Measurements from ENCODE around the gene ZPBP2. TPM values are rescaled to one million over a fixed set of nuclear protein-coding genes. Genes with fewer than 3 reads are reported as not detected.
"Not testable (repeated sequence)": the region's sequence is repeated elsewhere in the genome, so short reads cannot be mapped to it uniquely, and the experiment has no call there.

ZPBP2 gene
- total RNA-seq, 1 donor from 2014 or later: not detected

DNA sequence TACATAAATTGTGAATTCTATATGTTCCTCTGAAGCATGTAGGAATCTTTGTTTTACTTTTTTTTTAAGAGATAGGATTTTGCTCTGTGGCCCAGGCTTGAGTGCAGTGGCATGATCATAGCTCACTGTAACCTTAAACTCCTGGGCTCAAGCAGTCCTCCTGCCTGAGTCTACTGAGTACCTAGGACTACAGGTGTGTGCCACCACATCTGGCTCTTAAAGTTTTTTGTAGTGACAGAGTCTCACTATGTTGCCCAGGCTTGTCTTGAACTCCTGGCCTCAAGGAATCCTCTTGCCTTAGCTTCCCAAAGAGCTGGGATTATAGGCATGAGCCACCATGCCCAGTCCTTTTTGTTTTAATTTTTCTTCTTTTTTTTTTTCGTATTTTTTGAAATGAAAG, 29.2 kb upstream of the ZPBP2 start:
- no peak for TF ChIP-seq CTCF (conservative IDR thresholded peaks at IDR 0.05; ENCODE audit: low read depth, low read length)
- H3K4me3 ChIP-seq (ENCODE audit: low read depth, low read length): no peak overlapping the region
- DNase-seq (ENCODE audit: low read depth): no peak

GRCh38 chr17:39841134-39841683, 26.8 kb upstream of the ZPBP2 start:
- no peak for DNase-seq (ENCODE audit: low read depth)
- no peak for TF ChIP-seq CTCF (conservative IDR thresholded peaks at IDR 0.05; ENCODE audit: low read depth, low read length)
- H3K4me3 ChIP-seq (ENCODE audit: low read depth, low read length): no peak overlapping the region

- no peak for TF ChIP-seq CTCF (conservative IDR thresholded peaks at IDR 0.05; ENCODE audit: low read depth, low read length)
- no peak for DNase-seq (ENCODE audit: low read depth)
- no peak overlapping the region for H3K4me3 ChIP-seq (ENCODE audit: low read depth, low read length)
Measured at GRCh38 chr17:39845052-39845846, 22.8 kb upstream of the ZPBP2 start.

DNA sequence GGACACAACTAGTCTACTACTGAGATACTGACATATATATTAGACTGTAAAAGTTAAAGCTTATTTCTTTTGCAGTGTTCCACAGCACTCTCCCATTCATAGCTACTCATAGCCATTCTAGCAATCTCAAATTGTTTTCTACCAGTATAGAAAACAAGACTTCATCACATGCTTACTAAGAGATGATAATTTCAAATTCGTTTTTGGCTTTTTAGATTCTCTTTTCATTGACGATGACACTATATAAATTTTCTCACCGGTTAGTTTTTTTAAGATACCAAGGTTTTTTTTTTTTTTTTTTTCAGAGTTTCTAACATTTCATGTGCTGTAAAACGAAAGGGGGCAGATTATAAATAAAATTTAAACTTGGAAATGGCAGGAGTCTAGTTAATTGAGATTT, 21.8 kb upstream of the ZPBP2 start:
- no peak for TF ChIP-seq CTCF (conservative IDR thresholded peaks at IDR 0.05; ENCODE audit: low read depth, low read length)
- H3K4me3 ChIP-seq (ENCODE audit: low read depth, low read length): no peak overlapping the region
- DNase-seq (ENCODE audit: low read depth): no peak

DNA sequence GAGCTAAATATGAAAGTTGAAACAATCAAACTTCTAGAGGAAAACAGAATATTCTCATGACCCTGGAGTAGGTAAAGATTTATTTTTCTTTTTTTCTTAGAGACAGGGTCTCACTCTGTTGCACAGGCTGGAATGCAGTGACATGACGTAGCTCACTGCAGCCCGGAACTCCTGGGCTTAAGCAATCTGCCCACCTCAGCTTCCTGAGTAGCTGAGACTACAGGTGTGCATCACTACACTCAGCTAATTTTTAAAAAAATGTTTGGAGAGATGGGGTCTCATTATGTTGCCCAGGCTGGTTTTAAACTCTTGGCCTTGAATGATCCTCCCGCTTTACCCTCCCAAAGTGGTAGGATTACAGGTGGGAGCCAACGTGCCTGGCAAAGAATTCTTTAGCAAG, 19.4 kb upstream of the ZPBP2 start:
- no peak for DNase-seq (ENCODE audit: low read depth)
- no peak for TF ChIP-seq CTCF (conservative IDR thresholded peaks at IDR 0.05; ENCODE audit: low read depth, low read length)
- no peak overlapping the region for H3K4me3 ChIP-seq (ENCODE audit: low read depth, low read length)

DNA sequence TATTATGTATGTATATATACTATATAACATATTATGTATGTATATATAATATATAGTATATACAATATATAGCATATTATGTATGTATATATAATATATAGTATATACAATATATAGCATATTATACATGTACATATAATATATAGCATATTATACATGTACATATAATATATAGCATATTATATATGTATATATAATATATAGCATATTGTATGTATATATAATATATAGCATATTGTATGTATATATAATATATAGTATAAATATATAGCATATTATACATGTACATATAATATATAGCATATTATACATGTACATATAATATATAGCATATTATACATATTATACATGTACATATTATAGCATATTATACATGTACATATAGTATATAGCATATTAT, 17.8 kb upstream of the ZPBP2 start:
- DNase-seq (ENCODE audit: low read depth); H3K4me3 ChIP-seq (ENCODE audit: low read depth, low read length): not testable (repeated sequence)

- TF ChIP-seq CTCF (conservative IDR thresholded peaks at IDR 0.05; ENCODE audit: low read depth, low read length): no peak
- H3K4me3 ChIP-seq (ENCODE audit: low read depth, low read length): no peak overlapping the region
- no peak for DNase-seq (ENCODE audit: low read depth)
Measured at GRCh38 chr17:39852239-39852638, 15.8 kb upstream of the ZPBP2 start.
